OCI-LY3 (cell line): ENCODE measurements around the gene C18orf63.

ENCODE experiments used
- CTCF ChIP-seq: fragments of 200-600, 300-600 bp; sonication (generic); IDR thresholded peaks from 2 replicates; pipeline ENCODE4 v1.5.1; 2014; ENCODE audit warnings: antibody characterized with exemption, low read length, low read depth
- EZH2phosphoT487 ChIP-seq: fragments of 200-600 bp; shearing (Covaris generic); IDR thresholded peaks from 2 replicates; pipeline ENCODE4 v1.6.1; 2018; ENCODE audit warnings: antibody characterized with exemption, mixed run types, low read depth

GRCh38 chr18:74337912-74338309, 22.3 kb downstream of the C18orf63 start:
- TF ChIP-seq CTCF (no peak), EZH2phosphoT487 (no peak)
